K562 (cell line): ENCODE measurements around the gene ODAD3. TPM values are rescaled to one million over a fixed set of nuclear protein-coding genes. Genes with fewer than 3 reads are reported as not detected.

Experiments
- CHD1 ChIP-seq: fragments of 200-600 bp; sonication (generic); IDR thresholded peaks from one replicate; pipeline ENCODE4 v1.6.1; 2012; ENCODE audit warnings: mild to moderate bottlenecking, moderate library complexity, low read length, inconsistent platforms
- E2F3 ChIP-seq: fragments of 250-450 bp; sonication (Bioruptor Pico); IDR thresholded peaks from 2 replicates; pipeline ENCODE4 v1.4.0; 2020; ENCODE audit warnings: mild to moderate bottlenecking
- E2F5 ChIP-seq: sonication (generic); formaldehyde crosslinking; IDR thresholded peaks from 2 replicates; pipeline ENCODE4 v1.8.0; 2022; ENCODE audit warnings: mild to moderate bottlenecking, missing genetic modification reagents
- FIP1L1 ChIP-seq: fragments of 200-400 bp; formaldehyde crosslinking; IDR thresholded peaks from 2 replicates; pipeline ENCODE4 v1.6.1; 2018; ENCODE audit warnings: mild to moderate bottlenecking, low read depth, low read length; ENCODE audit not compliant: poor library complexity, severe bottlenecking
- GATA2 ChIP-seq: sonication (generic); formaldehyde crosslinking; IDR thresholded peaks from 2 replicates; pipeline ENCODE4 v1.4.0; 2020; ENCODE audit warnings: mild to moderate bottlenecking, missing genetic modification reagents
- HCFC1 ChIP-seq: IDR thresholded peaks from 2 replicates; pipeline ENCODE4 v1.6.1; 2012; ENCODE audit warnings: low read depth, low read length, improper control_type of control experiment
- HEY1 ChIP-seq: fragments of 250-450 bp; sonication (Bioruptor Pico); IDR thresholded peaks from 2 replicates; pipeline ENCODE4 v1.5.0; 2020; ENCODE audit warnings: mild to moderate bottlenecking, moderate library complexity, borderline replicate concordance
- NFIC ChIP-seq: fragments of 450-650 bp; IDR thresholded peaks from 2 replicates; pipeline ENCODE4 v1.6.1; 2017; ENCODE audit warnings: mild to moderate bottlenecking, inconsistent platforms
- NR2F6 ChIP-seq: fragments of 450-650 bp; formaldehyde crosslinking; IDR thresholded peaks from 2 replicates; pipeline ENCODE4 v1.4.0; 2020; ENCODE audit warnings: mild to moderate bottlenecking
- RBBP5 ChIP-seq: fragments of 200-600 bp; sonication (generic); IDR thresholded peaks from 2 replicates; pipeline ENCODE4 v1.6.1; 2012; ENCODE audit warnings: borderline replicate concordance, mild to moderate bottlenecking, low read length, control low read depth, inconsistent platforms; ENCODE audit not compliant: insufficient read depth, poor library complexity, severe bottlenecking
- RBM25 ChIP-seq: fragments of 200-400 bp; formaldehyde crosslinking; IDR thresholded peaks from 2 replicates; pipeline ENCODE4 v1.6.1; 2018; ENCODE audit warnings: low read length, low read depth, moderate library complexity; ENCODE audit not compliant: severe bottlenecking
- SAFB2 ChIP-seq: fragments of 200-400 bp; formaldehyde crosslinking; IDR thresholded peaks from 2 replicates; pipeline ENCODE4 v1.6.1; 2018; ENCODE audit warnings: borderline replicate concordance, low read length, low read depth, moderate library complexity; ENCODE audit not compliant: severe bottlenecking
- TAL1 ChIP-seq: fragments of 450-650 bp; IDR thresholded peaks from 2 replicates; pipeline ENCODE4 v1.6.1; 2016; ENCODE audit warnings: mild to moderate bottlenecking
- TOE1 ChIP-seq, 2 experiments: fragments of 450-650 bp in 1 of 2; sonication (generic) in 1 of 2; formaldehyde crosslinking in 1 of 2; IDR thresholded peaks; 2 replicates each; pipeline versions ENCODE4 v1.7.1 to v1.8.0; 2016 to 2022; ENCODE audit warnings: borderline replicate concordance in 2 of 2, mild to moderate bottlenecking in 2 of 2, antibody characterized with exemption in 1 of 2, inconsistent platforms in 1 of 2, low read depth in 1 of 2, missing genetic modification reagents in 1 of 2, moderate library complexity in 1 of 2
- ZKSCAN1 ChIP-seq: fragments of 150-350 bp; IDR thresholded peaks from 2 replicates; pipeline ENCODE4 v1.6.1; 2016; ENCODE audit warnings: low read depth, low read length
- ZMIZ1 ChIP-seq, 2 experiments: fragments of 150-350 bp in 1 of 2; IDR thresholded peaks; 2 replicates each; pipeline ENCODE4 v1.6.1; 2012 to 2016; ENCODE audit warnings: low read depth in 2 of 2, low read length in 2 of 2, mild to moderate bottlenecking in 1 of 2, moderate library complexity in 1 of 2
- ZNF174 ChIP-seq: fragments of 250-450 bp; sonication (Bioruptor Pico); IDR thresholded peaks from 2 replicates; pipeline ENCODE4 v1.4.0; 2020; ENCODE audit warnings: mild to moderate bottlenecking
- ZNF197 ChIP-seq: fragments of 200-800 bp; sonication (Bioruptor generic); IDR thresholded peaks from 2 replicates; pipeline ENCODE4 v1.6.1; 2016; ENCODE audit warnings: low read depth, missing genetic modification characterization, missing compliant biosample characterization
- ZNF24 ChIP-seq: fragments of 450-650 bp; IDR thresholded peaks from 2 replicates; pipeline ENCODE4 v1.6.1; 2016
- ZNF584 ChIP-seq: fragments of 200-800 bp; sonication (Bioruptor generic); IDR thresholded peaks from 2 replicates; pipeline ENCODE4 v1.6.1; 2016; ENCODE audit warnings: low read depth, mild to moderate bottlenecking, missing genetic modification characterization, missing compliant biosample characterization
- polyA plus RNA-seq, 8 experiments: library from polyadenylated mRNA; depleted of rRNA in 4 of 8; stranded (reverse) in 5 of 8; unstranded in 3 of 8; fragments of >200 nt; fragmentation: Nextera tagmentation in 2 of 8; fragmentation: Illumina TruSeq in 1 of 8; extraction: Ambion mirVana in 2 of 8; extraction: Trizol in 1 of 8; gene quantifications; 2 replicates each; pipeline versions ENCODE4 v1.2.1 to v1.2.3, GENCODE V29; 2011 to 2014; ENCODE audit warnings: inconsistent platforms in 1 of 8, missing spikeins in 1 of 8
- total RNA-seq, 7 experiments: library from RNA; depleted of rRNA in 6 of 7; stranded (reverse); fragments of >200 nt in 6 of 7; fragmentation: Illumina TruSeq in 2 of 7; extraction: Trizol in 2 of 7; gene quantifications; 2 replicates each; pipeline versions ENCODE4 v1.2.1 to v1.2.3, GENCODE V29; 2011 to 2021; ENCODE audit warnings: low replicate concordance in 1 of 7
- TF ChIP-seq, protein P1 (sequence below): sonication (generic); formaldehyde crosslinking; IDR thresholded peaks from 2 replicates; pipeline ENCODE4 v1.8.1; 2023; ENCODE audit warnings: mild to moderate bottlenecking, missing genetic modification reagents

Gene ODAD3
- total and polyA plus RNA-seq, 9 of the 15 experiments (the other 6 are each of a cell fraction or from before 2014, with no cell fraction given), result 0.07 to 0.72 (median 0.14) TPM; not detected in 2

GRCh38 chr19:11482384-11483050 lies 47.6 kb upstream of the ODAD3 start (continued):
- TF ChIP-seq ZMIZ1 (IDR thresholded peaks at IDR 0.05; ENCODE audit: low read depth in 2 of 2, low read length in 2 of 2), result 0 out of 4 replicates have a peak, but pooled peaks of 1 of the 2 experiments have one; percentile 43
- TF ChIP-seq SAFB2, result no peak
- TF ChIP-seq E2F5, result peak; percentile 99
- no peak for TF ChIP-seq ZNF174 (CRISPR knock-in tag)
- peak; percentile 90 for TF ChIP-seq TOE1 (IDR thresholded peaks at IDR 0.05; ENCODE audit: borderline replicate concordance)
- TF ChIP-seq TOE1 (CRISPR knock-in tag; IDR thresholded peaks at IDR 0.05; ENCODE audit: borderline replicate concordance, low read depth), result peak; percentile 97
- peak; percentile 66 for TF ChIP-seq ZKSCAN1
- TF ChIP-seq NR2F6 (CRISPR knock-in tag), result no peak
- no peak for TF ChIP-seq ZNF197 (CRISPR knock-in tag)
- no peak for TF ChIP-seq HEY1 (CRISPR knock-in tag)
- TF ChIP-seq RBBP5, result peak; percentile 61
- TF ChIP-seq ZNF24, result peak; percentile 70
- no peak for TF ChIP-seq CHD1
- TF ChIP-seq, protein P1, sequence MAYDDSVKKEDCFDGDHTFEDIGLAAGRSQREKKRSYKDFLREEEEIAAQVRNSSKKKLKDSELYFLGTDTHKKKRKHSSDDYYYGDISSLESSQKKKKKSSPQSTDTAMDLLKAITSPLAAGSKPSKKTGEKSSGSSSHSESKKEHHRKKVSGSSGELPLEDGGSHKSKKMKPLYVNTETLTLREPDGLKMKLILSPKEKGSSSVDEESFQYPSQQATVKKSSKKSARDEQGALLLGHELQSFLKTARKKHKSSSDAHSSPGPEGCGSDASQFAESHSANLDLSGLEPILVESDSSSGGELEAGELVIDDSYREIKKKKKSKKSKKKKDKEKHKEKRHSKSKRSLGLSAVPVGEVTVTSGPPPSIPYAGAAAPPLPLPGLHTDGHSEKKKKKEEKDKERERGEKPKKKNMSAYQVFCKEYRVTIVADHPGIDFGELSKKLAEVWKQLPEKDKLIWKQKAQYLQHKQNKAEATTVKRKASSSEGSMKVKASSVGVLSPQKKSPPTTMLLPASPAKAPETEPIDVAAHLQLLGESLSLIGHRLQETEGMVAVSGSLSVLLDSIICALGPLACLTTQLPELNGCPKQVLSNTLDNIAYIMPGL (CRISPR knock-in tag), result peak; percentile 90; the same call in 1 of the 2 replicates
- peak; percentile 39; the same call in 1 of the 2 replicates for TF ChIP-seq NFIC
- peak; percentile 96 for TF ChIP-seq FIP1L1
- no peak for TF ChIP-seq GATA2 (CRISPR knock-in tag)
- TF ChIP-seq TAL1, result no peak
- TF ChIP-seq RBM25, result peak; percentile 100
- 0 out of 2 replicates have a peak, but pooled peaks have one; percentile 57 for TF ChIP-seq E2F3 (CRISPR knock-in tag)
- 0 out of 2 replicates have a peak, but pooled peaks have one; percentile 39 for TF ChIP-seq ZNF584 (CRISPR knock-in tag)
- TF ChIP-seq HCFC1, result peak; percentile 39
